Heart right ventricle (tissue), 16 donors: ENCODE data around the gene ADD3. TPM values are rescaled to one million over a fixed set of nuclear protein-coding genes. Genes with fewer than 3 reads are reported as not detected.
A peak's percentile ranks its signal among the peaks of the same experiment; 100 is the strongest.

Experiments used
- ATAC-seq, 8 donors: fragments of 200-7000 bp; cut with Tn5 transposase; one replicate each; pipeline ENCODE4 v1.9.1; 2020; ENCODE audit warnings: mild to moderate bottlenecking in 8 of 8, moderate library complexity in 8 of 8, moderate number of reproducible peaks in 1 of 8
- DNase-seq, 2 donors: peaks; one replicate each; pipeline ENCODE4 v3.0.0-alpha.2; 2020
- H3K27ac ChIP-seq, 10 donors: fragments of 200-600 bp; sonication (generic) in 2 of 10; one replicate each; pipeline versions ENCODE4 v1.5.0 to v1.8.0; 2020 to 2022; ENCODE audit warnings: mild to moderate bottlenecking in 3 of 10
- H3K27me3 ChIP-seq, 7 donors: fragments of 200-600 bp; one replicate each; pipeline ENCODE4 v1.8.0; 2021 to 2022; ENCODE audit warnings: mild to moderate bottlenecking in 2 of 7
- H3K36me3 ChIP-seq, 9 donors: fragments of 200-600 bp; sonication (generic) in 1 of 9; one replicate each; pipeline versions ENCODE4 v1.5.0 to v1.8.0; 2020 to 2022; ENCODE audit warnings: mild to moderate bottlenecking in 2 of 9
- H3K4me1 ChIP-seq, 9 donors: fragments of 200-600 bp; sonication (generic) in 1 of 9; one replicate each; pipeline versions ENCODE4 v1.5.0 to v1.8.0; 2020 to 2022; ENCODE audit warnings: mild to moderate bottlenecking in 4 of 9
- H3K4me3 ChIP-seq, 10 donors: fragments of 200-600 bp; sonication (generic) in 2 of 10; one replicate each; pipeline versions ENCODE4 v1.5.0 to v1.8.0; 2020 to 2022; ENCODE audit warnings: mild to moderate bottlenecking in 7 of 10, moderate library complexity in 2 of 10
- H3K9me3 ChIP-seq, 11 donors: fragments of 200-600 bp in 10 of 11; sonication (generic) in 2 of 11; one replicate each; pipeline versions ENCODE4 v1.5.0 to v1.8.0; 2013 to 2022; ENCODE audit warnings: mild to moderate bottlenecking in 2 of 11, control low read depth in 1 of 11, moderate library complexity in 1 of 11
- WGBS, 2 donors: extraction: QIAGEN DNeasy Blood & Tissue Kit; methylation state at CpG; one replicate each; pipeline ENCODE4 v1.1.7; 2013; ENCODE audit warnings: inconsistent platforms in 1 of 2; 5-methylcytosine and 5-hydroxymethylcytosine counted together
- intact Hi-C, 10 donors: fragments of 100-400 bp; cut with DNase I; formaldehyde crosslinking; loops; one replicate each; pipeline versions ENCODE4 v1.11.1 to v1.14.2; 2022
- long read RNA-seq, 3 donors: library from polyadenylated mRNA; unstranded; transcript quantifications; one replicate each; pipeline ENCODE4 v2.0.0, GENCODE V29; 2020 to 2021
- polyA plus RNA-seq, 2 donors: library from polyadenylated mRNA; stranded (reverse); fragments of 200-250 nt; gene quantifications; one replicate each; pipeline ENCODE4 v1.2.3, GENCODE V29; 2013
- total RNA-seq, 10 donors: library from RNA; stranded (reverse); fragmentation: NEBNext Ultra II Directional in 3 of 10; extraction: Animal tissue kit (Norgen Biotek cat#: 25700) in 3 of 10; gene quantifications; one replicate each; pipeline versions ENCODE4 v1.2.1 to v1.2.4, GENCODE V29; 2021 to 2023
- TF ChIP-seq, protein P1 (sequence below), 9 donors: fragments of 200-600 bp; sonication (generic) in 2 of 9; IDR thresholded peaks; one replicate each; pipeline versions ENCODE4 v1.5.0 to v1.8.0; 2021 to 2022; ENCODE audit warnings: antibody characterized with exemption in 9 of 9, mild to moderate bottlenecking in 5 of 9, moderate library complexity in 1 of 9
- donor health status: Arrhythmogenic right ventricular cardiomyopathy.
- donor health status: ischemic (EF 13 %, LVEDD 7.1; RV severe dilation, severe dysfunction).
- donor health status: healthy with polysubstance abuse.
- donor health status: DM: no; HTN: yes; CAD: no.
- donor health status: DM: no; HTN: no; CAD: no.
- donor health status: ischemic (EF 25% LVEDD 6.9; RV normal size, moderate dysfunction).
- donor health status: ischemic (EF 25% LVEDD 5.7; RV mildly dilated, moderate dysfunction).
- donor health status: healthy.
- donor health status: DM: yes; HTN: yes; CAD: no.
- donor health status: Ischemic cardiomyopathy.
- donor health status: ischemic (EF 35%, LVEDD 5.7; RV mildly dilated, moderate dysfunction).
- donor health status: nonischemic (EF 11% LVEDD 7.7; RV severe dilation, severe dysfunction).
- donor health status: DM: yes; HTN: yes; CAD: no.
- donor health status: PGD.
- donor health status: ischemic (EF 29% LVEDD 5.4; RV normal size, mild dysfunction).
- donor health status: nonischemic (EF 23%, LVEDD 6.1; RV moderate dilation, normal function).

The ADD3 gene, protein sequence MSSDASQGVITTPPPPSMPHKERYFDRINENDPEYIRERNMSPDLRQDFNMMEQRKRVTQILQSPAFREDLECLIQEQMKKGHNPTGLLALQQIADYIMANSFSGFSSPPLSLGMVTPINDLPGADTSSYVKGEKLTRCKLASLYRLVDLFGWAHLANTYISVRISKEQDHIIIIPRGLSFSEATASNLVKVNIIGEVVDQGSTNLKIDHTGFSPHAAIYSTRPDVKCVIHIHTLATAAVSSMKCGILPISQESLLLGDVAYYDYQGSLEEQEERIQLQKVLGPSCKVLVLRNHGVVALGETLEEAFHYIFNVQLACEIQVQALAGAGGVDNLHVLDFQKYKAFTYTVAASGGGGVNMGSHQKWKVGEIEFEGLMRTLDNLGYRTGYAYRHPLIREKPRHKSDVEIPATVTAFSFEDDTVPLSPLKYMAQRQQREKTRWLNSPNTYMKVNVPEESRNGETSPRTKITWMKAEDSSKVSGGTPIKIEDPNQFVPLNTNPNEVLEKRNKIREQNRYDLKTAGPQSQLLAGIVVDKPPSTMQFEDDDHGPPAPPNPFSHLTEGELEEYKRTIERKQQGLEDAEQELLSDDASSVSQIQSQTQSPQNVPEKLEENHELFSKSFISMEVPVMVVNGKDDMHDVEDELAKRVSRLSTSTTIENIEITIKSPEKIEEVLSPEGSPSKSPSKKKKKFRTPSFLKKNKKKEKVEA
- total RNA-seq (100 to 1,000 TPM in 2 of 10 donors, 10 to 100 TPM in 8; 62.5 to 106 (median 89.5) TPM), polyA plus RNA-seq (10 to 100 TPM; 28.0 to 63.2 TPM)
- long read RNA-seq, donor 1, full-length matches to known transcripts = 174 of 211 reads
- long read RNA-seq, donor 1, partial matches to known transcripts = 9 of 211 reads
- long read RNA-seq, donor 1, other reads (novel, unspliced or antisense) = 28 of 211 reads
- long read RNA-seq, donor 2, full-length matches to known transcripts = 217 of 285 reads
- long read RNA-seq, donor 2, partial matches to known transcripts = 15 of 285 reads
- long read RNA-seq, donor 2, other reads (novel, unspliced or antisense) = 53 of 285 reads
- long read RNA-seq, donor 3, full-length matches to known transcripts = 195 of 253 reads
- long read RNA-seq, donor 3, partial matches to known transcripts = 16 of 253 reads
- long read RNA-seq, donor 3, other reads (novel, unspliced or antisense) = 42 of 253 reads

DNA sequence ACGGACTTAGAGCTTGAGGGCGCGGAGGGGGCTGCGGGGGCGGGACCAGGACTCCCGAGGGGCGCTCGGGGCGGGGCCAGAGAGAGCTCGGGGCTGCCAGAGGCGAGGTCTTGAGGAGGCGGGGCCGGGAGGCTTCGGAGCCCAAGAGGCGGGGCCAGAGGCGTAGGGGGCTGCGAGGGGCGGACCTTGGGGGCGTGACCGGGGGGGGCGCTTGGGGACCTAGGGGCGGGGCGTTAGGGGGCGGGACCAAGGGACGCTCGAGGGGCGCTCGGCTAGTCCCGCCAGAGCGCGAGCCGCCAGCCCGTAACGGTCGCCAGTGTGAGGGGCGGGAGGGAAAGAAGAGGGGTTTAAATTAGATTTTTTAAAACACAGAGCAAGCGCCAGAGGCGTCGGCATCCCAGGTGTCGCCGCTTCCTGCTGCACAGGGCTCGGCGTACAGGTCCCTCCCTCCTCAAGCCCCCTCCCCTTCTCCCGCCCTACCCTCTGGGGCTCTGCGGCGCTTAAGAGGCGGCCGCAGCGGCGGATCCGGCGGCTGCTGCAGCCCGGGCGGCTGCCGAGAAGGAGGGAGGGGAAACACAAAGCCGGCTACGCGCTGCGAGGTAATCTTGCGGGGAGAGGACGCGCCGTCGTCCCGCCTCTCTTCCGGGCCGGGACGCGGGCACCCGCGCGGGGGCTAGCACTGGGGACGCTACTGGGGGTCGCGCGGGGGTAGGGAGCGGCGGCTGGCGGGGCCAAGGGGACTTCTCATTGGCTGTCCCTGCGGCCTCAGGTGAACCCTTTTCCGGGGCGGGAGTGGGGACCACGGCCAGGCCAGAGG, at the start of gene ADD3:
Gene ADD3 (plus strand): TSS at position 284 of the 817 bp plus-strand sequence. CDS start 92,670 bp downstream, outside the sequence.
- H3K36me3 ChIP-seq = no peaks in the 10 kb centered on the region
- H3K4me3 ChIP-seq = peak within 1 kb of the TSS; percentile 87 to 99 (median 96)
- DNase-seq (peak; percentile 96 to 98), ATAC-seq (peak; percentile 91 to 97 (median 93))
- TF ChIP-seq, protein P1, sequence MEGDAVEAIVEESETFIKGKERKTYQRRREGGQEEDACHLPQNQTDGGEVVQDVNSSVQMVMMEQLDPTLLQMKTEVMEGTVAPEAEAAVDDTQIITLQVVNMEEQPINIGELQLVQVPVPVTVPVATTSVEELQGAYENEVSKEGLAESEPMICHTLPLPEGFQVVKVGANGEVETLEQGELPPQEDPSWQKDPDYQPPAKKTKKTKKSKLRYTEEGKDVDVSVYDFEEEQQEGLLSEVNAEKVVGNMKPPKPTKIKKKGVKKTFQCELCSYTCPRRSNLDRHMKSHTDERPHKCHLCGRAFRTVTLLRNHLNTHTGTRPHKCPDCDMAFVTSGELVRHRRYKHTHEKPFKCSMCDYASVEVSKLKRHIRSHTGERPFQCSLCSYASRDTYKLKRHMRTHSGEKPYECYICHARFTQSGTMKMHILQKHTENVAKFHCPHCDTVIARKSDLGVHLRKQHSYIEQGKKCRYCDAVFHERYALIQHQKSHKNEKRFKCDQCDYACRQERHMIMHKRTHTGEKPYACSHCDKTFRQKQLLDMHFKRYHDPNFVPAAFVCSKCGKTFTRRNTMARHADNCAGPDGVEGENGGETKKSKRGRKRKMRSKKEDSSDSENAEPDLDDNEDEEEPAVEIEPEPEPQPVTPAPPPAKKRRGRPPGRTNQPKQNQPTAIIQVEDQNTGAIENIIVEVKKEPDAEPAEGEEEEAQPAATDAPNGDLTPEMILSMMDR (IDR thresholded peaks at IDR 0.05) = no peak
- H3K27me3 ChIP-seq = no peaks in the 10 kb centered on the region
- peaks cover 0 to 78% (median 63%) of the 10 kb centered on the region in 9 donors for H3K4me1 ChIP-seq
- intact Hi-C loops = loop anchor here in 7 of 10 donors (2.0 to 10.0 kb wide), 19 partner anchors 41 to 907 kb away; partner anchors contain the start of genes XPNPEP1 (in 4 of the 7), BBIP1 (in 1 of the 7) and SHOC2 (in 1 of the 7)
- H3K27ac ChIP-seq = peak within 1 kb of the TSS; percentile 89 to 99 (median 96)
- WGBS, 2 donors = 0 to 1% methylated on average over 68 to 80 of the region's 83 CpGs
- no peaks in the 10 kb centered on the region for H3K9me3 ChIP-seq

DNA sequence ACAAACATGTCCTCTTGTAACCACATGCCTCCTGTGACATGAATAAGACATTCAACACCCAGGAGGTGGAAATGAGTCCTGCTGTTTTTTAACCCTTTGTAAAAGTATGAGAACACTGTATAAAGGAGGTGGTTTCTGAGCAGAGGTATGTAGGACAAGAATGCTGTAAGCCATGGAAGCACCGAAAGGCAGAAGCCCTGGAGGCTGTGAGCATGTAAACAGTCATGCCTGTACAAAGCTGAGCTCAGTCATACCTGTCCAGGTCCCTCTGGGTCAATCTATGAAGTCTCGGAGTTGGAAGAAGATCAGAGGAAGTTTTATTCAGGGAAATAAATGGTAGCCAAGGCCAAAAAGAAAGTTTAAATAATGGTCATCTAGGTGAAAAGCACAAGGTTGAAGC, 49.7 kb upstream of the ADD3 start:
- no peaks in the 10 kb centered on the region for H3K27me3 ChIP-seq
- no peaks in the 10 kb centered on the region for H3K9me3 ChIP-seq
- intact Hi-C loops = no loop called here
- TF ChIP-seq, protein P1 (IDR thresholded peaks at IDR 0.05) = no peak
- ATAC-seq (no peak), DNase-seq (no peak)
- H3K36me3 ChIP-seq = no peaks in the 10 kb centered on the region
- 95 to 98% methylated on average over 2 of the region's 2 CpGs for WGBS, 2 donors
- H3K4me1 ChIP-seq = peaks cover 0 to 33% (median 17%) of the 10 kb centered on the region in 9 donors
- H3K4me3 ChIP-seq = no peak overlapping the region
- H3K27ac ChIP-seq = no peak overlapping the region

GRCh38 chr10:109959259-109960145, 48.3 kb upstream of the ADD3 start:
- intact Hi-C loops = loop anchor here in 1 of 10 donors (5.0 kb wide), 1 partner anchor 42 kb away; no protein-coding TSS in a partner anchor

More at GRCh38 chr10:109959259-109960145, 48.3 kb upstream of the ADD3 start:
- Histone ChIP-seq H3K27me3 (no peaks in the 10 kb centered on the region), H3K27ac (peak overlapping the region in 2 of 10 donors; percentile 14 to 26), H3K36me3 (no peaks in the 10 kb centered on the region), H3K9me3 (no peaks in the 10 kb centered on the region), H3K4me1 (peaks cover 0 to 25% (median 14%) of the 10 kb centered on the region in 9 donors), H3K4me3 (no peak overlapping the region)
- 86 to 87% methylated on average over 8 of the region's 8 CpGs for WGBS, 2 donors
- TF ChIP-seq, protein P1 (IDR thresholded peaks at IDR 0.05) = no peak
- ATAC-seq (peak in 1 of 8 donors; percentile 15), DNase-seq (no peak)
